GM18868 (cell line): ENCODE data around the gene WNK2.
"Not testable (repeated sequence)": the region's sequence is repeated elsewhere in the genome, so short reads cannot be mapped to it uniquely, and the experiment has no call there.

Experiments
- ATAC-seq: cut with Tn5 transposase; IDR thresholded peaks from one replicate; pipeline ENCODE4 v1.9.1; 2021; ENCODE audit warnings: mild to moderate bottlenecking, moderate library complexity; ENCODE audit not compliant: unreplicated experiment

Gene WNK2

DNA sequence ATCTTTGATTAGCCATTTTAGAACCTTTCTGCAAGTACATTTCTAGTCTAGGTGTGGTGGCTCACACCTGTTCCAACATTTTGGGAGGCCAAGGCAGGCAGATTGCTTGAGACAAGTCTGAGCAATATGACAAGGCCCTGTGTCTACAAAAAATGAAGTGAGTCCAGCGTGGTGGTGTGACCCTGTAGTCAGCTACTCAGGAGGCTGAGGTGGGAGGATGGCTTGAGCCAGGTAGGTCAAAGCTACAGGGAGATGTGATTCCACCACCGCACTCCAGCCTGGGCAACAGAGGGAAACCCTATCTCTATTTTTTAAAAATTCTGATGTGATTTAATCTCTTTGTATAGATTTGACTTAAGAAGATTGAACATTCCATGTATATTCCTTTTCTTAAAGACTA is 171.9 kb downstream of the WNK2 start:
- no peak for ATAC-seq

GRCh38 chr9:93357649-93358048 is 173.7 kb downstream of the WNK2 start:
- no peak for ATAC-seq

- ATAC-seq, result not testable (repeated sequence)
These were observed 176.0 kb downstream of the WNK2 start for GRCh38 chr9:93359907-93360306.

DNA sequence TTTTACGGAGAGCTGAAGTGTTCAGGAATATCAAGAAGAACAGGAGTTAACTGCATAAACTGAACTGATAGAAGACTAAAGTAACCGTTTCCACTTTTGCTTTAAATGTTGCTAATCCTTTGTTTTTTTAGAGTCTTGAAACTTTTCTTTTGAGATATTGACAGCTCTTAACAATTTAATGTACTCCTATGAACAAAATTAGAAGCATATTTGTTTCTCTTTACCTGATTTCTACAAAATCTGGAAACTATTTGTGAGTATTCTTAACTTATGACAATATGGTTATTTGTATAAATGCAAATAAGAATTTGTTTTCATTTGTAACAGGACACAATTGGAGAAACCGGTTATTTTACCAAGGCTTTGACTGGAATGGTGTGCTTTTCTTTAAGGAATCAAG is 178.1 kb downstream of the WNK2 start:
- ATAC-seq, result no peak

GRCh38 chr9:93364734-93365426 is 180.9 kb downstream of the WNK2 start:
- no peak for ATAC-seq

- no peak for ATAC-seq
These were observed 181.6 kb downstream of the WNK2 start for GRCh38 chr9:93365427-93366118.

- no peak for ATAC-seq
These were observed 182.1 kb downstream of the WNK2 start for GRCh38 chr9:93366119-93366447.

DNA sequence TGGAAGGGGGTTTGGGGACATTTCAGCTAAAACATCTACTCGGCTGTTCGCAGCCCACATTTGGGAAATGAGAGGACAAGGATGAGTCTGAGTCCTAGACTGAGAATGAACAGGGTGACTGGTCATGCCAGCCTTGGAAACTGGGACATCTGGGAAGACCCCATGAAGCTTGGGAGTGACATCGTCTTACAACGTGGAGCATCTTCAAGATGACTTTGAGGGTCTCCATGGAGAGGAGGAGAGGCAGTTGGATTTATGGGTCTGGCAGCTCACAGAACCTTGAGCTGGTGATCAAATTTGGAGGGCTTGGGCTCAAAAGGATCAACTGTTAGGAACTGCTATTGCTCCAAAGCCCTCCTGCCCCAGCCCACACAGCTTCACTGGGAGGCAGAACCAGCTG is 182.5 kb downstream of the WNK2 start:
- ATAC-seq, result not testable (repeated sequence)

GRCh38 chr9:93368437-93368836 is 184.5 kb downstream of the WNK2 start:
- no peak for ATAC-seq

DNA sequence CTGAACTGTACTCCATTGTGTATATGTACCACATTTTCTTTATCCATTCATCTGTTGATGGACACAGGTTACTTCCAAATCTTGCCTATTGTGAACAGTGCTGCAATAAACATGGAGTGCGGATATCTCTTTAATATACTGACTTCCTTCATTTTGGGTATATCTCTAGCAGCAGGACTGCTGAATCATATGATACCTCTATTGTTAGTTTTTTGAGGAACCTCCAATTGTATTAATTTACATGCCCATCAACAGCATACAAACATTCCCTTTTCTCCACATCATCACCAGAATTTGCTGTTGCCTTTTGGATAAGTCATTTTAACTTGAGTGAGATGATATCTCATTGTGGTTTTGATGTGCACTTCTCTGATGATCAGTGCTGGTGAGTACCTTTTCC is 185.7 kb downstream of the WNK2 start:
- no peak for ATAC-seq
